Activated naive CD8-positive, alpha-beta T cell (primary cell): Measurements from ENCODE around the gene SPATA3.
"Not testable (repeated sequence)": the region's sequence is repeated elsewhere in the genome, so short reads cannot be mapped to it uniquely, and the experiment has no call there.

Source experiments
- H3K27ac Mint-ChIP-seq: one replicate; pipeline ENCODE4 v1.8.0; 2021; ENCODE audit warnings: mixed read lengths
- H3K27me3 Mint-ChIP-seq: one replicate; pipeline ENCODE4 v1.8.0; 2021; ENCODE audit warnings: mixed read lengths
- H3K36me3 Mint-ChIP-seq: one replicate; pipeline ENCODE4 v1.8.0; 2021; ENCODE audit warnings: mixed read lengths
- H3K4me1 Mint-ChIP-seq: one replicate; pipeline ENCODE4 v1.8.0; 2021; ENCODE audit warnings: low read depth, mixed read lengths
- H3K4me3 Mint-ChIP-seq: one replicate; pipeline ENCODE4 v1.8.0; 2021; ENCODE audit warnings: mild to moderate bottlenecking, mixed read lengths
- H3K9me3 Mint-ChIP-seq: one replicate; pipeline ENCODE4 v1.8.0; 2021; ENCODE audit warnings: low read depth, mixed read lengths

Gene SPATA3

GRCh38 chr2:231000211-231000904 is 4.4 kb downstream of the SPATA3 start:
- H3K27ac Mint-ChIP-seq, result no peak overlapping the region
- no peaks in the 10 kb centered on the region for H3K4me1 Mint-ChIP-seq
- peaks cover 9% of the 10 kb centered on the region for H3K9me3 Mint-ChIP-seq
- no peak overlapping the region for H3K4me3 Mint-ChIP-seq
- peaks cover 15% of the 10 kb centered on the region for H3K27me3 Mint-ChIP-seq
- H3K36me3 Mint-ChIP-seq, result peaks cover 8% of the 10 kb centered on the region

GRCh38 chr2:231001036-231001435 is 5.1 kb downstream of the SPATA3 start:
- Mint-ChIP-seq H3K4me3 (no peak overlapping the region), H3K9me3 (peaks cover 11% of the 10 kb centered on the region), H3K27me3 (peaks cover 14% of the 10 kb centered on the region), H3K27ac (no peak overlapping the region), H3K36me3 (peaks cover 10% of the 10 kb centered on the region), H3K4me1 (no peaks in the 10 kb centered on the region)

- Mint-ChIP-seq H3K4me1 (no peaks in the 10 kb centered on the region), H3K36me3 (peaks cover 9% of the 10 kb centered on the region), H3K27ac (no peak overlapping the region), H3K4me3 (no peak overlapping the region), H3K27me3 (peaks cover 14% of the 10 kb centered on the region), H3K9me3 (peaks cover 11% of the 10 kb centered on the region)
These were observed 6.0 kb downstream of the SPATA3 start for GRCh38 chr2:231001921-231002320.

GRCh38 chr2:231002641-231003040 is 6.7 kb downstream of the SPATA3 start:
- Mint-ChIP-seq H3K4me3 (no peak overlapping the region), H3K9me3 (peaks cover 8% of the 10 kb centered on the region), H3K27ac (no peak overlapping the region), H3K36me3 (peaks cover 5% of the 10 kb centered on the region), H3K4me1 (no peaks in the 10 kb centered on the region), H3K27me3 (peaks cover 12% of the 10 kb centered on the region)

GRCh38 chr2:231003186-231003585 is 7.3 kb downstream of the SPATA3 start:
- H3K27ac Mint-ChIP-seq, result no peak overlapping the region
- peaks cover 5% of the 10 kb centered on the region for H3K36me3 Mint-ChIP-seq
- peaks cover 12% of the 10 kb centered on the region for H3K27me3 Mint-ChIP-seq
- peaks cover 8% of the 10 kb centered on the region for H3K9me3 Mint-ChIP-seq
- H3K4me1 Mint-ChIP-seq, result no peaks in the 10 kb centered on the region
- no peak overlapping the region for H3K4me3 Mint-ChIP-seq

GRCh38 chr2:231004930-231005329 is 9.0 kb downstream of the SPATA3 start:
- H3K4me3 Mint-ChIP-seq, H3K27ac Mint-ChIP-seq: not testable (repeated sequence)

GRCh38 chr2:231007286-231008098 is 11.6 kb downstream of the SPATA3 start:
- Mint-ChIP-seq H3K4me1 (no peaks in the 10 kb centered on the region), H3K27me3 (no peaks in the 10 kb centered on the region), H3K4me3 (no peak overlapping the region), H3K27ac (no peak overlapping the region), H3K9me3 (peaks cover 8% of the 10 kb centered on the region), H3K36me3 (peaks cover 2% of the 10 kb centered on the region)

More at GRCh38 chr2:231004930-231005329, 9.0 kb downstream of the SPATA3 start:
- not testable (repeated sequence) for H3K9me3 Mint-ChIP-seq, H3K4me1 Mint-ChIP-seq, H3K36me3 Mint-ChIP-seq
- H3K27me3 Mint-ChIP-seq, result peaks cover 10% of the 10 kb centered on the region

GRCh38 chr2:231008131-231008530 is 12.2 kb downstream of the SPATA3 start:
- peaks cover 2% of the 10 kb centered on the region for H3K27me3 Mint-ChIP-seq
- no peaks in the 10 kb centered on the region for H3K4me1 Mint-ChIP-seq
- H3K9me3 Mint-ChIP-seq, result peaks cover 8% of the 10 kb centered on the region
- no peak overlapping the region for H3K4me3 Mint-ChIP-seq
- no peak overlapping the region for H3K27ac Mint-ChIP-seq
- peaks cover 2% of the 10 kb centered on the region for H3K36me3 Mint-ChIP-seq

GRCh38 chr2:231009236-231009919 is 13.5 kb downstream of the SPATA3 start:
- Mint-ChIP-seq H3K36me3 (peaks cover 2% of the 10 kb centered on the region), H3K4me3 (no peak overlapping the region), H3K27ac (no peak overlapping the region), H3K4me1 (no peaks in the 10 kb centered on the region), H3K27me3 (peaks cover 2% of the 10 kb centered on the region), H3K9me3 (peaks cover 8% of the 10 kb centered on the region)

- H3K4me1 Mint-ChIP-seq, result no peaks in the 10 kb centered on the region
- H3K36me3 Mint-ChIP-seq, result peaks cover 2% of the 10 kb centered on the region
These were observed 14.3 kb downstream of the SPATA3 start for GRCh38 chr2:231010201-231010730.

GRCh38 chr2:231011526-231011925 is 15.6 kb downstream of the SPATA3 start:
- H3K27me3 Mint-ChIP-seq, result peaks cover 2% of the 10 kb centered on the region
- H3K27ac Mint-ChIP-seq, result no peak overlapping the region
- H3K4me3 Mint-ChIP-seq, result no peak overlapping the region
- no peaks in the 10 kb centered on the region for H3K9me3 Mint-ChIP-seq
- no peaks in the 10 kb centered on the region for H3K4me1 Mint-ChIP-seq
- H3K36me3 Mint-ChIP-seq, result no peaks in the 10 kb centered on the region

More at GRCh38 chr2:231010201-231010730, 14.3 kb downstream of the SPATA3 start:
- Mint-ChIP-seq H3K4me3 (no peak overlapping the region), H3K27ac (no peak overlapping the region), H3K9me3 (peaks cover 4% of the 10 kb centered on the region), H3K27me3 (peaks cover 2% of the 10 kb centered on the region)

- Mint-ChIP-seq H3K4me3 (no peak overlapping the region), H3K36me3 (no peaks in the 10 kb centered on the region), H3K9me3 (no peaks in the 10 kb centered on the region), H3K27me3 (peaks cover 6% of the 10 kb centered on the region), H3K27ac (no peak overlapping the region), H3K4me1 (peaks cover 5% of the 10 kb centered on the region)
These were observed 16.5 kb downstream of the SPATA3 start for GRCh38 chr2:231012463-231012862.

GRCh38 chr2:231013820-231014219 is 17.9 kb downstream of the SPATA3 start:
- Mint-ChIP-seq H3K27me3 (peaks cover 6% of the 10 kb centered on the region), H3K9me3 (no peaks in the 10 kb centered on the region), H3K36me3 (no peaks in the 10 kb centered on the region), H3K4me1 (peaks cover 5% of the 10 kb centered on the region), H3K4me3 (no peak overlapping the region), H3K27ac (no peak overlapping the region)

- peaks cover 5% of the 10 kb centered on the region for H3K4me1 Mint-ChIP-seq
- H3K27ac Mint-ChIP-seq, result no peak overlapping the region
- H3K36me3 Mint-ChIP-seq, result no peaks in the 10 kb centered on the region
- H3K4me3 Mint-ChIP-seq, result no peak overlapping the region
- peaks cover 6% of the 10 kb centered on the region for H3K27me3 Mint-ChIP-seq
- H3K9me3 Mint-ChIP-seq, result no peaks in the 10 kb centered on the region
These were observed 19.6 kb downstream of the SPATA3 start for GRCh38 chr2:231015478-231015877.

GRCh38 chr2:231015926-231016325 is 20.0 kb downstream of the SPATA3 start:
- H3K27ac Mint-ChIP-seq, result no peak overlapping the region
- H3K27me3 Mint-ChIP-seq, result peaks cover 6% of the 10 kb centered on the region
- no peaks in the 10 kb centered on the region for H3K9me3 Mint-ChIP-seq
- H3K36me3 Mint-ChIP-seq, result no peaks in the 10 kb centered on the region
- H3K4me3 Mint-ChIP-seq, result no peak overlapping the region
- H3K4me1 Mint-ChIP-seq, result peaks cover 5% of the 10 kb centered on the region
